ENCODE measurements around the gene DHX15. TPM values are rescaled to one million over a fixed set of nuclear protein-coding genes. Genes with fewer than 3 reads are reported as not detected.

Gene DHX15
- total and polyA plus RNA-seq, 2 experiments from 2014 or later = 80.4 to 117 TPM

DNA sequence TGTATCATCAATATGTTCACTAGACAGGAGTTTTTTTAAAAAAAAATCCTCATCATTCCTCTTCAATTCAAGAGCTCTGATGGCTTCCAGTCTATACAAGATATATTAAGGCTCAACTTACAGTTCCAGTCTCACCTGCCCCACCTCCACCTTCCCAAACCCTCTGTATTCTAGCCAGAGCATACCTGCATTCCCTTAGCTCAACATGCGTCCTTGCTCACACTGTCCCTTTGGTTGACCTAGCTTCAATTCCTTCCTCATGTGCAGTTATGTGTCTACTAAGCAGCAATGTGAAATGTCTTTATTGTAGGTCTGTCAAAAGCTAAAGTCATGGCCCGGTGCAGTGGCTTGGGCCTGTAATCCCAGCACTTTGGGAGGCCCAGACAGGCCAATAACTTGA, 10.8 kb downstream of the DHX15 start:
- Histone ChIP-seq H3K4me3 (no peak overlapping the region), H3K27ac (no peak overlapping the region), H3K27me3 (replicated peaks; ENCODE audit: insufficient read depth) (no peaks in the 10 kb centered on the region), H3K79me2 (ENCODE audit: insufficient read depth) (peaks cover 100% of the 10 kb centered on the region), H3K9ac (no peak overlapping the region), H2AFZ (no peak overlapping the region), H4K20me1 (ENCODE audit: insufficient read depth) (peaks cover 31% of the 10 kb centered on the region), H3K9me3 (ENCODE audit: low read depth) (no peaks in the 10 kb centered on the region), H3K4me1 (ENCODE audit: insufficient read depth) (peaks cover 11% of the 10 kb centered on the region), H3K9me2 (ENCODE audit: insufficient read depth) (no peaks in the 10 kb centered on the region), H3K36me3 (ENCODE audit: low read depth) (peaks cover 61% of the 10 kb centered on the region), H3F3A (ENCODE audit: insufficient read depth) (peaks cover 19% of the 10 kb centered on the region; the same call in 1 of the 2 replicates), H3K4me2 (ENCODE audit: unreplicated experiment) (no peak overlapping the region)
- TF ChIP-seq EZH2 (IDR thresholded peaks at IDR 0.05; ENCODE audit: insufficient read depth, poor library complexity, severe bottlenecking) (no peak), EZH2phosphoT487 (IDR thresholded peaks at IDR 0.05; ENCODE audit: insufficient read depth, low read depth) (no peak)
- WGBS, 2 experiments (ENCODE audit: low coverage in 1 of 2, low lambda C conversion rate in 2 of 2, missing lambda C conversion rate in 2 of 2) = 50 to 54% methylated on average over 2 of the region's 2 CpGs
- no peak for DNase-seq
- in situ Hi-C loops (cut with MboI) = no loop called here

GRCh38 chr4:24570574-24571236, 13.6 kb downstream of the DHX15 start:
- DNase-seq = no peak
- H3K79me2 ChIP-seq (ENCODE audit: insufficient read depth) = peaks cover 100% of the 10 kb centered on the region
- in situ Hi-C loops (cut with MboI) = no loop called here
- peaks cover 60% of the 10 kb centered on the region for H3K36me3 ChIP-seq (ENCODE audit: low read depth)
- H3K4me2 ChIP-seq (ENCODE audit: unreplicated experiment) = no peak overlapping the region
- H3K9me3 ChIP-seq (ENCODE audit: low read depth) = no peaks in the 10 kb centered on the region
- H3K4me1 ChIP-seq (ENCODE audit: insufficient read depth) = peaks cover 18% of the 10 kb centered on the region
- no peak overlapping the region for H3K4me3 ChIP-seq
- H3K9me2 ChIP-seq (ENCODE audit: insufficient read depth) = no peaks in the 10 kb centered on the region
- peaks cover 32% of the 10 kb centered on the region; the same call in 1 of the 2 replicates for H3F3A ChIP-seq (ENCODE audit: insufficient read depth)
- no peak overlapping the region for H3K9ac ChIP-seq
- WGBS, 2 experiments (ENCODE audit: low coverage in 1 of 2, low lambda C conversion rate in 2 of 2, missing lambda C conversion rate in 2 of 2) = 73 to 78% methylated on average over 5 of the region's 5 CpGs
- no peak for TF ChIP-seq EZH2phosphoT487 (IDR thresholded peaks at IDR 0.05; ENCODE audit: insufficient read depth, low read depth)
- no peak overlapping the region for H3K27ac ChIP-seq
- peaks cover 30% of the 10 kb centered on the region for H4K20me1 ChIP-seq (ENCODE audit: insufficient read depth)
- H2AFZ ChIP-seq = no peak overlapping the region
- H3K27me3 ChIP-seq (replicated peaks; ENCODE audit: insufficient read depth) = no peaks in the 10 kb centered on the region

GRCh38 chr4:24570172-24570571, 14.2 kb downstream of the DHX15 start:
- H3K9me3 ChIP-seq (ENCODE audit: low read depth) = no peaks in the 10 kb centered on the region
- WGBS, 2 experiments (ENCODE audit: low coverage in 1 of 2, low lambda C conversion rate in 2 of 2, missing lambda C conversion rate in 2 of 2) = 36 to 61% methylated on average over 1 of the region's 1 CpG
- H2AFZ ChIP-seq = no peak overlapping the region
- H3K79me2 ChIP-seq (ENCODE audit: insufficient read depth) = peaks cover 100% of the 10 kb centered on the region
- H3F3A ChIP-seq (ENCODE audit: insufficient read depth) = peaks cover 32% of the 10 kb centered on the region; the same call in 1 of the 2 replicates
- in situ Hi-C loops (cut with MboI) = no loop called here
- TF ChIP-seq EZH2 (IDR thresholded peaks at IDR 0.05; ENCODE audit: insufficient read depth, poor library complexity, severe bottlenecking) = no peak
- TF ChIP-seq EZH2phosphoT487 (IDR thresholded peaks at IDR 0.05; ENCODE audit: insufficient read depth, low read depth) = no peak
- peaks cover 59% of the 10 kb centered on the region for H3K36me3 ChIP-seq (ENCODE audit: low read depth)
- H3K4me2 ChIP-seq (ENCODE audit: unreplicated experiment) = no peak overlapping the region
- peaks cover 34% of the 10 kb centered on the region for H4K20me1 ChIP-seq (ENCODE audit: insufficient read depth)
- H3K4me1 ChIP-seq (ENCODE audit: insufficient read depth) = peaks cover 18% of the 10 kb centered on the region
- no peak overlapping the region for H3K4me3 ChIP-seq
- H3K27ac ChIP-seq = no peak overlapping the region
- DNase-seq = no peak
- H3K9ac ChIP-seq = no peak overlapping the region
- H3K27me3 ChIP-seq (replicated peaks; ENCODE audit: insufficient read depth) = no peaks in the 10 kb centered on the region
- H3K9me2 ChIP-seq (ENCODE audit: insufficient read depth) = no peaks in the 10 kb centered on the region

DNA sequence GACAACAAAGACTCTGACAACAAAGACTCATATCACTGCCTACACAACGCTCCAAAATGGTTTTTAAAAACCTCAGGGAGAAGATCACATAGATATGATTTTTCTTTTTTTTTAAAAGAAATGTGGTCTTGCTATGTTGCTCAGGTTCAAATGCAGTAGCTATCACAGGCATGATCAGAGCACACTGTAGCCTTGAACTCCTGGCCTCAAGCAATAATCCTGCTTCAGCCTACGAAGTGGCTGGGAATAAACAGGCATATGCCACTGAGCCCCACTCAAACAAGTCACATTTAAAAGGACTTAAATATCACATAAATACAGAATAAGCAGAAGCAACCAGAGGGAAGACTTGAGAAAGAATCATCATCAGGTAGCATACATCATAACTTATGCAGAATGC, 14.7 kb downstream of the DHX15 start:
- Histone ChIP-seq H3K9ac (no peak overlapping the region), H3K9me2 (ENCODE audit: insufficient read depth) (no peaks in the 10 kb centered on the region), H3K27ac (no peak overlapping the region), H3K79me2 (ENCODE audit: insufficient read depth) (peaks cover 100% of the 10 kb centered on the region), H4K20me1 (ENCODE audit: insufficient read depth) (peaks cover 36% of the 10 kb centered on the region), H3K36me3 (ENCODE audit: low read depth) (peaks cover 59% of the 10 kb centered on the region), H3K4me2 (ENCODE audit: unreplicated experiment) (no peak overlapping the region), H3F3A (ENCODE audit: insufficient read depth) (peaks cover 32% of the 10 kb centered on the region; the same call in 1 of the 2 replicates), H3K4me3 (no peak overlapping the region), H3K27me3 (replicated peaks; ENCODE audit: insufficient read depth) (no peaks in the 10 kb centered on the region), H3K9me3 (ENCODE audit: low read depth) (no peaks in the 10 kb centered on the region), H3K4me1 (ENCODE audit: insufficient read depth) (peaks cover 23% of the 10 kb centered on the region), H2AFZ (no peak overlapping the region)
- TF ChIP-seq EZH2phosphoT487 (IDR thresholded peaks at IDR 0.05; ENCODE audit: insufficient read depth, low read depth) = no peak
- TF ChIP-seq EZH2 (IDR thresholded peaks at IDR 0.05; ENCODE audit: insufficient read depth, poor library complexity, severe bottlenecking) = no peak
- DNase-seq = no peak
- 98 to 100% methylated on average over 2 of the region's 2 CpGs for WGBS, 2 experiments (ENCODE audit: low coverage in 1 of 2, low lambda C conversion rate in 2 of 2, missing lambda C conversion rate in 2 of 2)
- in situ Hi-C loops (cut with MboI) = no loop called here

All from GM23248 (cell line).